Epithelial cell of proximal tubule (primary cell): ENCODE data around the gene GABRE. TPM values are rescaled to one million over a fixed set of nuclear protein-coding genes. Genes with fewer than 3 reads are reported as not detected.

ENCODE experiments used
- DNase-seq: peaks from one replicate; pipeline ENCODE4 v3.0.0-alpha.2; 2011; ENCODE audit warnings: low read depth
- H3K4me3 ChIP-seq: 2 replicates; pipeline ENCODE4 v1.5.1; 2011; ENCODE audit warnings: low read depth, mild to moderate bottlenecking, low read length
- CTCF ChIP-seq: conservative IDR thresholded peaks from 2 replicates; pipeline ENCODE4 v1.5.1; 2012; ENCODE audit warnings: low read depth, mild to moderate bottlenecking, low read length
- total RNA-seq: library from RNA; depleted of rRNA; stranded (reverse); fragments of >200 nt; gene quantifications from 2 replicates; pipeline ENCODE4 v1.2.3, GENCODE V29; 2015

GABRE gene
- total RNA-seq, 1 donor from 2014 or later, result 4.8 TPM

- DNase-seq, result no peak
- no peak for TF ChIP-seq CTCF
- H3K4me3 ChIP-seq, result peak overlapping the region; percentile 55
Observed at GRCh38 chrX:151973060-151973661, 1.3 kb downstream of the GABRE start.

- TF ChIP-seq CTCF, result no peak
- H3K4me3 ChIP-seq, result no peak overlapping the region
- no peak for DNase-seq
Observed at GRCh38 chrX:151970661-151971060, 3.8 kb downstream of the GABRE start.

- no peak for TF ChIP-seq CTCF
- no peak for DNase-seq
- H3K4me3 ChIP-seq, result no peak overlapping the region
Observed at GRCh38 chrX:151970027-151970426, 4.4 kb downstream of the GABRE start.

- TF ChIP-seq CTCF, result no peak
- H3K4me3 ChIP-seq, result no peak overlapping the region
- no peak for DNase-seq
Observed at GRCh38 chrX:151966236-151966635, 8.2 kb downstream of the GABRE start.

- H3K4me3 ChIP-seq, result no peak overlapping the region
- no peak for TF ChIP-seq CTCF
- no peak for DNase-seq
Observed at GRCh38 chrX:151962034-151962433, 12.4 kb downstream of the GABRE start.

GRCh38 chrX:151958101-151958500 is 16.4 kb downstream of the GABRE start:
- no peak for TF ChIP-seq CTCF
- no peak overlapping the region for H3K4me3 ChIP-seq
- DNase-seq, result no peak

GRCh38 chrX:151954730-151955129 is 19.7 kb downstream of the GABRE start:
- no peak for DNase-seq
- no peak for TF ChIP-seq CTCF
- no peak overlapping the region for H3K4me3 ChIP-seq
